NCI-H774 (cell line): Measurements from ENCODE around the gene ACOX1.
A peak's percentile ranks its signal among the peaks of the same experiment; 100 is the strongest.

Experiments
- DNase-seq: peaks from one replicate; lab custom pipeline; 2025; lab: John Stamatoyannopoulos, UW

ACOX1 gene

GRCh38 chr17:76008630-76009425 lies 29.9 kb upstream of the ACOX1 start:
- no peak for DNase-seq

GRCh38 chr17:76008208-76008607 lies 29.2 kb upstream of the ACOX1 start:
- DNase-seq = no peak

GRCh38 chr17:76007850-76008165 lies 28.8 kb upstream of the ACOX1 start:
- DNase-seq = no peak

- no peak for DNase-seq
These were observed 28.3 kb upstream of the ACOX1 start for GRCh38 chr17:76007131-76007849.

- peak; percentile 64 for DNase-seq
These were observed 26.5 kb upstream of the ACOX1 start for GRCh38 chr17:76005263-76006149.

- DNase-seq = no peak
These were observed 25.8 kb upstream of the ACOX1 start for GRCh38 chr17:76004750-76005262.

- DNase-seq = no peak
These were observed 24.9 kb upstream of the ACOX1 start for GRCh38 chr17:76003915-76004314.

GRCh38 chr17:76002100-76002499 lies 23.1 kb upstream of the ACOX1 start:
- no peak for DNase-seq

GRCh38 chr17:76000755-76001521 lies 22.0 kb upstream of the ACOX1 start, which contains the start of gene CDK3:
Gene CDK3 (plus strand): TSS chr17:76000855. CDS start chr17:76001426, 571 bp downstream.
- no peak for DNase-seq

DNA sequence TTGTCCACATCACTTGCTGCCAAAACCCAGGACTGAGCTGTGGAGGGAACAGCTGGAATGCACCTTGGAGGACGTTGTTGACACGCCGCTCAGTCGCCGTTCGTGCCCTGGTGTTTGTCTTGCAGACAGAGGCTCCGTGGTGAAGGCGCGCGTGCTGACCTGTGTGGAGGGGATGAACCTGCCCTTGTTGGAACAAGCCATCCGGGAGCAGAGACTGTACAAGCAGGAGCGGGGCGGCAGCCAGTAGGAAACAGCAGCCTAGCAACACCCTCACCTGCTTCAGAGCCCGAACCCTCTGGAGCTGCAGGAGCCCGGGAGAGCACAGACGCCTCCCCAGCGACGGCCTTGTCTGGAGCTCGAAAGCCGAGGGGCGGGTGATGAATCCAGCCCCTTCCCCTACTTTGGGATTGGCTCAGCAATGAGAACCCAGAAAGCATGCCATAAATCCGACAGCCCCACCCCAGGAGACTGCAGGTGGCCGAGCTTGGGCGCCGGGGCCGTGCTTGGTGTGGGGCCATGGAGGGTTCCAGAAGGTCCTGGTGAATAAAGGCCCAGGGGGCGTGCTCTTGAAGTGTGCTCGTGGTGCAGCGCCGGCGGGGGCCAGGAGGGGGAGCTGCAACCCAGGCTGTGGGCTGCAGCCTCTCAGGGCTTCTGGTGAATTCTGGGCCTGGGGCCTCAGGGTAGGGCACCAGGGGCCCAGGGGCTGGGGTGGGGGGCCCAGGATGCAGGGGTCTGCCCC lies 21.2 kb upstream of the ACOX1 start:
- DNase-seq = peak; percentile 4

DNA sequence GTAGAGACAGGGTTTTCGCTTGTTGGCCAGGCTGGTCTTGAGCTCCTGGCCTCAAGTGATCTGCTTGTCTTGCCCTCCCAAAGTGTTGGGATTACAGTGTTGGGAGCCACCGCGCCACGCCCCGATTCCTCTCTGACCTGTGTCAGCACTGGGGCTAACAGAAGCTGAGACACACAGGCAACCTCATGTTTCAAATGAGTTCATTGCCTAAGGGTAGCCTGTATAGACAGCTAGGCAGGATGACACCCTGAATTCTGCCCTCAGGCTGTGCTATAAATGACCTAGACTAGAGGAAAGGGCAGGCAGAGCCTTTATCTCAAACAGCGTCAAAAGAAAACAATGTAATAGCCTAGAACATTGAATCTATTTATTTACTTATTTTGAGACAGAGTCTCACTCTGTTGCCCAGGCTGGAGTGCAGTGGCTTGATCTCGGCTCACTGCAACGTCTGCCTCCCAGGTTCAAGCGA lies 19.4 kb upstream of the ACOX1 start:
- DNase-seq = no peak

- DNase-seq = no peak
These were observed 18.0 kb upstream of the ACOX1 start for GRCh38 chr17:75996665-75997590.

- no peak for DNase-seq
These were observed 16.5 kb upstream of the ACOX1 start for GRCh38 chr17:75995385-75995925.

DNA sequence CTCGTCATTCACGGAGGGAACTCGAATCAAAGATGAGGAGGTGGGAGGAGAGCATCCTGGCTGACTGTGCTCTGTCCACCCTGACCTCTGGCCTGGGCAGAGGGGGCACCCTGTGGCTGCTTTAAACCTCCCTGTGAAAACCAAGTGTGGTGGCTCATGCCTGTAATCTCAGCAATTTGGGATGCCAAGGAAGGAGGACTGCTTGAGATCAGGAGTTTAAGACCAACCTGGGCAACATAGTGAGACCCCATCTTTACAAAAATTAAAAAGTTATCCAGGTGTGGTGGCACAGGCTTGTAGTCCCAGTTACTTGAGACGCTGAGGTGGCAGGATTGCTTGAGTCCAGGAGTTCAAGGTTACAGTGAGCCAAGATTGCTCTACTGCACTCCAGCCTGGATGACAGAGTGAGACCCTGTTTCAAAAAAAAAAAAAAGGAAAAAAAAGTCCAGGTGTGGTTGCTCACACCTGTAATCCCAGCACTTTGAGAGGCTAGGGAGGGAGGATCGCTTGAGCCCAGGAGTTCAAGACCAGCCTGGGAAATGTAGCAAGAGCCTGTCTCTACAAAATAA lies 15.9 kb upstream of the ACOX1 start:
- DNase-seq = no peak

- no peak for DNase-seq
These were observed 12.4 kb upstream of the ACOX1 start for GRCh38 chr17:75991396-75991795.

DNA sequence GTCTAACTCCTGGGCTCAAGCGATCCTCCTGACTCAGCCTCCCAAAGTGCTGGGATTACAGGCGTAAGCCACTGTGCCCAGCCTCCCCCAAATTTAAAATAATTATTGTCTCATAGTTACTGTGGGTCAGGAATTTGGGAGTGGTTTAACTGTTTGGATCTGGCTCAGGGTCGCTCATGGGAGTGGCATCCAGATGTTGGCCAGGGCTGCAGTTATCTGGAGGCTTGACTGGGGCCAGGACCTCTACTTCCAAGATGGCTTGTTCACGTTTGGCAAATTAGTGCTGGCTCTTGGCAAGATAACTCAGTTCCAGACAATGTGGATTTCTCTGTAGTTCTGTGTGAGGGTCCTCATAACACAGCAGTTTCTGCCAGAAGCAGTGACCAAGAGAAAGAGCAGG lies 8.1 kb upstream of the ACOX1 start:
- DNase-seq = no peak

GRCh38 chr17:75985986-75986385 lies 7.0 kb upstream of the ACOX1 start:
- no peak for DNase-seq

DNA sequence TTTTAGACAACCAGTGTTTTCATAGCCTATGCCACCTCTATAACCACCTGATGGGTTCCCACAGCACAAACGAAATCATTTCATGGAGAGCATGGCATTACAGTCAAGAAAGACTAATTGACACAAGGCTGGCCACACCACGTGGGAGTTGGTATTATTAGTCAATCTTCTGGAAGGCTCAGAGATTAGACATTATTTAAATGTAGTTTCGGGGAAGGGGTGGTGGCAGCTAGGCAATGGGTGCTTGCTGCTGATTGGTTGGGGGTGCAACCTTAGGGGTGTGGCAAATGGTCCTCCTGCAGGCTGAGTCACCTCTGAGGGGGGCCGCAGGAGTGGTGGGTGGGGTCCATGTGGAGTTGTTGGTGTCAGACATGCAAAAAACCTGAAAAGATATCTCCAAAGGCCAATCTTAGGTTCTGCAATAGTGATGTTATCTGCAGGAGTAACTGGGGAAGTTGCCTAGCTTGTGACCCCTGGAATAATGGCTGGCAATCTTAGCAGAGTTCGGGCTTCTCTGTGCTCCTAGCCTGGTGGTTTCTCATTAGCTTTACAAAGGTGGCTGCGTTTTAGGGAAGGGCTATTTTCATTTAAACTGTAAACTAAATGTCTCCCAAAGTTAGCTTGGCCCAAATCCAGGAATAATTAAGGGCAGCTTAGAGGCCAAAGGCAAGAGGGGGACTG lies 4.7 kb upstream of the ACOX1 start:
- DNase-seq = no peak
